Adrenal gland (tissue), 12 donors: Measurements from ENCODE around the gene SLC2A9. TPM values are rescaled to one million over a fixed set of nuclear protein-coding genes. Genes with fewer than 3 reads are reported as not detected.

Source experiments
- DNase-seq, 7 donors: peaks; one replicate each; pipeline ENCODE4 v3.0.0-alpha.2; 2019 to 2020
- H3K27ac ChIP-seq, 5 donors: fragments of 200-600 bp; sonication (generic) in 4 of 5; 1 replicate in 3 of 5; 2 replicates in 2 of 5; pipeline versions ENCODE4 v1.5.1 to v1.8.0; 2016 to 2020; ENCODE audit warnings: mild to moderate bottlenecking in 1 of 5
- H3K27me3 ChIP-seq: fragments of 200-600 bp; 2 replicates; pipeline ENCODE4 v1.8.0; 2021
- H3K36me3 ChIP-seq, 2 donors: fragments of 200-600 bp; replicated peaks in 1 of 2; 1 replicate in 1 of 2; 2 replicates in 1 of 2; pipeline versions ENCODE4 v1.5.1 to v1.8.0; 2018 to 2022
- H3K4me1 ChIP-seq, 2 donors: fragments of 200-600 bp; replicated peaks in 1 of 2; 1 replicate in 1 of 2; 2 replicates in 1 of 2; pipeline versions ENCODE4 v1.5.1 to v1.8.0; 2018 to 2021
- H3K4me3 ChIP-seq, 4 donors: fragments of 200-600 bp; sonication (generic) in 3 of 4; one replicate each; pipeline ENCODE4 v1.5.1; 2016 to 2018
- H3K9me3 ChIP-seq, 3 donors: fragments of 200-600 bp; sonication (generic) in 1 of 3; replicated peaks in 1 of 3; 1 replicate in 2 of 3; 2 replicates in 1 of 3; pipeline versions ENCODE4 v1.5.1 to v1.8.0; 2016 to 2021
- CTCF ChIP-seq, 6 experiments: fragments of 450-650 bp in 4 of 6; fragments of 200-600 bp in 2 of 6; sonication (generic) in 1 of 6; IDR thresholded peaks; 1 replicate in 5 of 6; 2 replicates in 1 of 6; pipeline versions ENCODE4 v1.5.1 to v1.8.0; 2016 to 2021; ENCODE audit warnings: antibody characterized with exemption in 6 of 6, mild to moderate bottlenecking in 2 of 6, moderate library complexity in 1 of 6
- POLR2A ChIP-seq, 2 donors: fragments of 450-650 bp; IDR thresholded peaks; one replicate each; pipeline ENCODE4 v1.6.1; 2017; ENCODE audit warnings: antibody characterized with exemption in 2 of 2, mild to moderate bottlenecking in 2 of 2, moderate library complexity in 1 of 2
- WGBS, 4 donors: extraction: QIAGEN DNeasy Blood & Tissue Kit in 2 of 4; methylation state at CpG; one replicate each; pipeline versions ENCODE4 v1.1.5 to v1.1.7; 2013 to 2017; 5-methylcytosine and 5-hydroxymethylcytosine counted together
- intact Hi-C, 2 donors: fragments of 100-400 bp; cut with DNase I; formaldehyde crosslinking; loops; one replicate each; pipeline versions ENCODE4 v1.14.1 to v1.15.0; 2022 to 2023
- polyA plus RNA-seq, 3 donors: library from polyadenylated mRNA; stranded (reverse); fragments of 200-250 nt in 2 of 3; fragments of 350-450 nt in 1 of 3; fragmentation: Illumina TruSeq in 1 of 3; extraction: RNeasy Lipid Tissue Mini Kit (QIAGEN cat#74804) in 1 of 3; gene quantifications; one replicate each; pipeline ENCODE4 v1.2.3, GENCODE V29; 2013 to 2014
- total RNA-seq, 9 donors: library from RNA; depleted of rRNA in 4 of 9; stranded (reverse); fragments of >200 nt in 4 of 9; fragments of 120-200 nt in 1 of 9; fragmentation: NEBNext Ultra II Directional in 1 of 9; extraction: Animal tissue kit (Norgen Biotek cat#: 25700) in 1 of 9; gene quantifications; one replicate each; pipeline versions ENCODE4 v1.1.0 to v1.2.4, GENCODE V29; 2013 to 2023
- donor health status: healthy with polysubstance abuse.
- donor health status: Bipolar disorder and iron deficiency.
- donor health status: DM: yes; HTN: yes; CAD: no.
- donor health status: DM: no; HTN: no; CAD: no.
- donor health status: DM: no; HTN: no; CAD: no.
- donor health status: DM: yes; HTN: yes; CAD: no.

Gene SLC2A9
- total and polyA plus RNA-seq, 12 donors: 1.8 to 16.6 (median 8.5) TPM

DNA sequence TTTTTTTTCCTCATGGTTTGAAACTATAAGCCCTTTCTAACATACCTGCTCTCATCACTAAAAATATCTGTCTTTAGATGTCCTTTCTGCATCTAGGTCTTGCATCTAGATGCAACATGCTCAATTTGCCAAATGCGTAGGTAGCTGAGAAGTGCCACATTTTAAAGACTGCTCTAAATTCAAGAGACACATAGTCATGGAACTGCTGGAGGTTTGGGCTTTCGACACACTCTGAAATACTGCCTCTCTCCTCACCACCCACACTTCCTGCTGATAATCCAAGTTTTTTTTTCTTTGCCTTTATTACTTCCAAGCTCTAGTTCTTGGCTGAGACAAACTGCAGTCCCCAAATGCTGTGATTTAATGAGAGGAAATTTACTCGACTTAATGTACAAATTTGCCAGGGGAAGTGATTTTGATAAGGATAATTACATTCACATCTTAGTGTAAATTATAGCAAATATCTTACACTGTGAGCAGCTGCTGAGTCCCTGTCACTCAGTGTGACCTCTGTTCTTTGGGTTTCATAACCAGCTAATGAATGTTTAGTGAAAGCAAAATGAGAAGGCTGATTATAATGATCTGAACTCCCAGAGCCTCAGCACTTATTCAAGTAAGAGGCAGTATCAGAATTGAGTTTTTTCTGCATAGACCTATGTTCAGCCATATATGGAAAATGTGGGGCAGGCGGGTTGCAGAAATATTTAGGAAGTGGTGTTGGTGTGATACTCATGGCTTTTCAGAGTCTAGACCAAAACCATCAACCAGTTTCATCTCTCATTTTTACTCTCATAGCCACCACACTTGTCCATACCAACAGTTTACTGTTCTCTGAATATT lies 208.6 kb downstream of the SLC2A9 start:
- Histone ChIP-seq H3K27me3 (no peaks in the 10 kb centered on the region), H3K27ac (no peak overlapping the region), H3K36me3 (no peaks in the 10 kb centered on the region), H3K9me3 (no peaks in the 10 kb centered on the region), H3K4me3 (no peak overlapping the region), H3K4me1 (no peaks in the 10 kb centered on the region)
- 54 to 63% (median 60%) methylated on average over 4 of the region's 4 CpGs for WGBS, 4 donors
- no peak for TF ChIP-seq CTCF (IDR thresholded peaks at IDR 0.05)
- no peak for TF ChIP-seq POLR2A (IDR thresholded peaks at IDR 0.05)
- intact Hi-C loops: no loop called here
- DNase-seq: no peak

GRCh38 chr4:9811806-9812205 lies 209.5 kb downstream of the SLC2A9 start:
- Histone ChIP-seq H3K36me3 (no peaks in the 10 kb centered on the region), H3K9me3 (no peaks in the 10 kb centered on the region), H3K4me1 (no peaks in the 10 kb centered on the region), H3K27ac (no peak overlapping the region), H3K27me3 (no peaks in the 10 kb centered on the region), H3K4me3 (no peak overlapping the region)
- intact Hi-C loops: no loop called here
- TF ChIP-seq CTCF (IDR thresholded peaks at IDR 0.05) (no peak), POLR2A (IDR thresholded peaks at IDR 0.05) (no peak)
- 87 to 93% (median 89%) methylated on average over 3 of the region's 3 CpGs for WGBS, 4 donors
- DNase-seq: no peak

DNA sequence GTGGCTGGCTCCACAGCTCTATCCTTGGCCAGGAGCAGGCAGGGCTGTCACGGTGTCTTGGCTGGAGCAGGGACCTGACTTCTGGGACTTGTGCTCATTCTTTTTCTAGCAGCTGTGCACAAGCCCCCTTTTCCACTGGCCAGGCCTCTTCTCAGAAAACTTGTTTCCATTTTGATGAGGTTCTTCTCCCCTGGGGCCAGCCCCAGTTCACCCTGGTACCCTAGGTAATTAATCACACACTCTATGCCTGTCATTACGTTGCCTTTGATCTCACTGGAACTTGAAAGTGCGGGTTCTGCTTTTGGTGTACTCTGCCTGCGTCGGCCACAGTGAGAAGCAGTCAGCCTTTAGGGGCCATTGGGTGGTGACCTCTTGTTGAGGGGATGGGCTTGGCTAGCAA lies 213.2 kb downstream of the SLC2A9 start:
- no peaks in the 10 kb centered on the region for H3K9me3 ChIP-seq
- DNase-seq: no peak
- 80 to 88% (median 84%) methylated on average over 5 of the region's 5 CpGs for WGBS, 4 donors
- H3K4me3 ChIP-seq: no peak overlapping the region
- H3K36me3 ChIP-seq: no peaks in the 10 kb centered on the region
- intact Hi-C loops: no loop called here
- no peaks in the 10 kb centered on the region for H3K4me1 ChIP-seq
- TF ChIP-seq POLR2A (IDR thresholded peaks at IDR 0.05) (no peak), CTCF (IDR thresholded peaks at IDR 0.05) (no peak)
- H3K27ac ChIP-seq: no peak overlapping the region
- H3K27me3 ChIP-seq: no peaks in the 10 kb centered on the region

DNA sequence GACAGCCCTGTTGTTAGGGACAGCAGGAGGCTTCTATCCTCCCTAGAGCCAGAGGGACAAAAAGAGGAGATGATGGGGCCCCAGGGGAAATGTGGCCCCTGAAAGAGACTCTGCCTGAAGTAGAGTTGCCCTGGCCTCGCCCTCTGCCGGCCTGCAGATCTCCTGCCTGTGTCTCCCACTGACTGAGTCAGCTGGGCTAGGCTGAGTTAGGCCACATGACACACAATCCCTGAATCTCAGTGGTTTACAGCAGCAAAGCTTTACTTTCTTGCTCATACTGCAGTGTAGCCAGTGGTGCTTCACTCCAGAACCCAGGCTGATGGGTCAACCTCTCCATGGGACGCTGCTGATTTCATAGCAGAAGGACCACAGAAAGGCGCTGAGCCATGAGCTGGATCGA lies 216.4 kb downstream of the SLC2A9 start:
- Histone ChIP-seq H3K36me3 (no peaks in the 10 kb centered on the region), H3K9me3 (no peaks in the 10 kb centered on the region), H3K27ac (no peak overlapping the region), H3K4me1 (no peaks in the 10 kb centered on the region), H3K4me3 (no peak overlapping the region), H3K27me3 (no peaks in the 10 kb centered on the region)
- WGBS, 4 donors: 96 to 100% (median 97%) methylated on average over 2 to 5 of the region's 5 CpGs
- intact Hi-C loops: no loop called here
- DNase-seq: no peak
- no peak for TF ChIP-seq CTCF (IDR thresholded peaks at IDR 0.05)
- no peak for TF ChIP-seq POLR2A (IDR thresholded peaks at IDR 0.05)
